CD14-positive monocyte (primary cell): ENCODE results near the gene LRCH1. TPM values are rescaled to one million over a fixed set of nuclear protein-coding genes. Genes with fewer than 3 reads are reported as not detected.

Experiments
- DNase-seq, 3 donors: peaks; one replicate each; pipeline ENCODE4 v3.0.0-alpha.2; 2011 to 2022
- H2AFZ ChIP-seq: 2 replicates; pipeline ENCODE4 v1.6.0; 2012; ENCODE audit warnings: mild to moderate bottlenecking, low read depth, low read length, inconsistent platforms; ENCODE audit not compliant: insufficient read depth, poor library complexity, severe bottlenecking
- H3K27ac ChIP-seq, 2 donors: 1 replicate in 1 of 2; 2 replicates in 1 of 2; pipeline ENCODE4 v1.5.1; 2012 to 2013; ENCODE audit warnings: low read length in 2 of 2, control low read depth in 1 of 2, inconsistent platforms in 1 of 2, low read depth in 1 of 2, mild to moderate bottlenecking in 1 of 2
- H3K27me3 ChIP-seq, 2 donors: one replicate each; pipeline versions ENCODE4 v1.6.0 to v1.6.1; 2011 to 2013; ENCODE audit warnings: low read length in 2 of 2; ENCODE audit not compliant: control insufficient read depth in 2 of 2, insufficient read depth in 2 of 2
- H3K36me3 ChIP-seq, 2 donors: replicated peaks in 1 of 2; 1 replicate in 1 of 2; 2 replicates in 1 of 2; pipeline versions ENCODE4 v1.5.1 to v1.6.1; 2012 to 2013; ENCODE audit warnings: low read length in 2 of 2, control low read depth in 1 of 2, inconsistent platforms in 1 of 2, mild to moderate bottlenecking in 1 of 2; ENCODE audit not compliant: insufficient read depth in 2 of 2, control insufficient read depth in 1 of 2
- H3K4me1 ChIP-seq, 2 donors: 1 replicate in 1 of 2; 2 replicates in 1 of 2; pipeline versions ENCODE4 v1.5.1 to v1.6.1; 2012 to 2013; ENCODE audit warnings: low read length in 2 of 2, control low read depth in 1 of 2, inconsistent platforms in 1 of 2, mild to moderate bottlenecking in 1 of 2, moderate library complexity in 1 of 2; ENCODE audit not compliant: insufficient read depth in 2 of 2, control insufficient read depth in 1 of 2
- H3K4me2 ChIP-seq: replicated peaks from 2 replicates; pipeline ENCODE3; 2012; ENCODE audit warnings: low read length, moderate library complexity, mild to moderate bottlenecking; ENCODE audit not compliant: poor library complexity, severe bottlenecking; ENCODE audit errors: extremely low read depth
- H3K4me3 ChIP-seq, 3 experiments: fragments of 200-600 bp in 1 of 3; sonication (generic) in 1 of 3; replicated peaks in 1 of 3; 1 replicate in 2 of 3; 2 replicates in 1 of 3; pipeline ENCODE4 v1.5.1; 2011 to 2013; ENCODE audit warnings: low read length in 3 of 3, mild to moderate bottlenecking in 3 of 3, control low read depth in 2 of 3, low read depth in 2 of 3, inconsistent platforms in 1 of 3, moderate library complexity in 1 of 3
- H3K79me2 ChIP-seq: 2 replicates; pipeline ENCODE4 v1.6.0; 2012; ENCODE audit warnings: mild to moderate bottlenecking, control low read depth, inconsistent platforms, low read length, moderate library complexity; ENCODE audit not compliant: insufficient read depth
- H3K9ac ChIP-seq: 2 replicates; pipeline ENCODE4 v1.6.0; 2017; ENCODE audit warnings: low read length, mild to moderate bottlenecking; ENCODE audit not compliant: insufficient read depth, poor library complexity, severe bottlenecking
- H3K9me3 ChIP-seq, 2 donors: replicated peaks in 1 of 2; 1 replicate in 1 of 2; 2 replicates in 1 of 2; pipeline versions ENCODE4 v1.5.1 to v1.6.1; 2012 to 2013; ENCODE audit warnings: low read length in 2 of 2, control low read depth in 1 of 2; ENCODE audit not compliant: control insufficient read depth in 1 of 2, insufficient read depth in 1 of 2
- H4K20me1 ChIP-seq: 2 replicates; pipeline ENCODE4 v1.6.0; 2012; ENCODE audit warnings: mild to moderate bottlenecking, low read length, control low read depth, moderate library complexity; ENCODE audit not compliant: insufficient read depth
- H3K27ac Mint-ChIP-seq, 7 donors: one replicate each; pipeline ENCODE4 v1.8.0; 2020; ENCODE audit warnings: mild to moderate bottlenecking in 7 of 7, mixed read lengths in 7 of 7, moderate library complexity in 6 of 7, inconsistent platforms in 2 of 7
- H3K27me3 Mint-ChIP-seq, 3 donors: one replicate each; pipeline ENCODE4 v1.8.0; 2021 to 2022; ENCODE audit warnings: low read depth in 3 of 3, mild to moderate bottlenecking in 3 of 3, mixed read lengths in 3 of 3, moderate library complexity in 3 of 3, inconsistent platforms in 1 of 3
- H3K36me3 Mint-ChIP-seq, 2 donors: one replicate each; pipeline ENCODE4 v1.8.0; 2020; ENCODE audit warnings: mixed read lengths in 2 of 2, inconsistent platforms in 1 of 2, mild to moderate bottlenecking in 1 of 2
- H3K4me1 Mint-ChIP-seq: one replicate; pipeline ENCODE4 v1.8.0; 2020; ENCODE audit warnings: mild to moderate bottlenecking, mixed read lengths
- H3K4me3 Mint-ChIP-seq, 2 donors: one replicate each; pipeline ENCODE4 v1.8.0; 2020; ENCODE audit warnings: mild to moderate bottlenecking in 2 of 2, mixed read lengths in 2 of 2, moderate library complexity in 1 of 2
- H3K9me3 Mint-ChIP-seq, 7 donors: one replicate each; pipeline ENCODE4 v1.8.0; 2020 to 2022; ENCODE audit warnings: mixed read lengths in 7 of 7, mild to moderate bottlenecking in 6 of 7, moderate library complexity in 6 of 7, inconsistent platforms in 2 of 7
- CTCF ChIP-seq: fragments of 200-600 bp; IDR thresholded peaks from one replicate; pipeline ENCODE4 v1.8.0; 2022; ENCODE audit warnings: antibody characterized with exemption, mild to moderate bottlenecking
- whole genome bisulfite sequencing: methylation state at CpG from one replicate; pipeline ENCODE4 v1.1.5; 2013; ENCODE audit warnings: missing lambda C conversion rate; ENCODE audit not compliant: insufficient coverage; 5-methylcytosine and 5-hydroxymethylcytosine counted together
- intact Hi-C, 2 donors: fragments of 100-400 bp; cut with micrococcal nuclease; formaldehyde crosslinking; loops; one replicate each; pipeline versions ENCODE4 v1.15.0 to v1.15.1; 2023
- polyA plus RNA-seq, 3 donors: library from polyadenylated mRNA; depleted of rRNA in 1 of 3; unstranded in 2 of 3; stranded (reverse) in 1 of 3; fragments of 300-500 nt in 2 of 3; fragments of >200 nt in 1 of 3; fragmentation: Illumina TruSeq in 2 of 3; gene quantifications; 1 replicate in 2 of 3; 2 replicates in 1 of 3; pipeline ENCODE4 v1.2.3, GENCODE V29; 2012 to 2021

Gene LRCH1
- polyA plus RNA-seq, 3 donors: 0.88 to 7.1 (median 2.1) TPM

GRCh38 chr13:46720189-46720588 lies 167.2 kb downstream of the LRCH1 start:
- no peak overlapping the region for H3K4me3 Mint-ChIP-seq
- no peak overlapping the region for H3K27ac ChIP-seq
- no peak overlapping the region for H3K4me3 ChIP-seq
- peaks cover 43 to 52% of the 10 kb centered on the region in 2 donors for H3K36me3 Mint-ChIP-seq
- H3K36me3 ChIP-seq: peaks cover 15 to 47% of the 10 kb centered on the region in 2 donors
- no peak overlapping the region for H3K27ac Mint-ChIP-seq
- H2AFZ ChIP-seq: no peak overlapping the region
- H3K27me3 ChIP-seq: no peaks in the 10 kb centered on the region
- H3K27me3 Mint-ChIP-seq: peaks cover 0 to 2% (median 0%) of the 10 kb centered on the region in 3 donors
- WGBS: 96% methylated on average over 6 of the region's 8 CpGs
- no peak for TF ChIP-seq CTCF
- H3K4me1 Mint-ChIP-seq: peaks cover 10% of the 10 kb centered on the region
- no peak for DNase-seq
- H3K4me1 ChIP-seq: peaks cover 0 to 4% of the 10 kb centered on the region in 2 donors
- no peak overlapping the region for H3K4me2 ChIP-seq
- no peaks in the 10 kb centered on the region for H4K20me1 ChIP-seq
- no peak overlapping the region for H3K9ac ChIP-seq
- intact Hi-C loops: loop anchor here (5.0 to 10.0 kb wide), 3 partner anchors 168 to 228 kb away; partner anchors contain the start of gene LRCH1 (in 2 of the 2)
- H3K9me3 ChIP-seq: no peaks in the 10 kb centered on the region
- no peaks in the 10 kb centered on the region for H3K79me2 ChIP-seq
- H3K9me3 Mint-ChIP-seq: peaks cover 0 to 3% (median 0%) of the 10 kb centered on the region in 7 donors

- DNase-seq: peak in 2 of 3 donors; percentile 26 to 28
- Histone ChIP-seq H3K9me3 (no peaks in the 10 kb centered on the region), H3K4me2 (no peak overlapping the region), H3K36me3 (peaks cover 14 to 43% of the 10 kb centered on the region in 2 donors), H3K79me2 (no peaks in the 10 kb centered on the region), H2AFZ (no peak overlapping the region), H3K9ac (no peak overlapping the region), H3K27ac (no peak overlapping the region), H4K20me1 (no peaks in the 10 kb centered on the region), H3K27me3 (no peaks in the 10 kb centered on the region), H3K4me1 (peaks cover 0 to 4% of the 10 kb centered on the region in 2 donors), H3K4me3 (no peak overlapping the region)
- intact Hi-C loops: loop anchor here (5.0 to 10.0 kb wide), 3 partner anchors 169 to 229 kb away; partner anchors contain the start of gene LRCH1 (in 2 of the 2)
- Mint-ChIP-seq H3K4me3 (no peak overlapping the region), H3K4me1 (peaks cover 14% of the 10 kb centered on the region), H3K9me3 (peaks cover 0 to 3% (median 0%) of the 10 kb centered on the region in 7 donors), H3K27me3 (peaks cover 0 to 2% (median 0%) of the 10 kb centered on the region in 3 donors), H3K36me3 (peaks cover 35 to 48% of the 10 kb centered on the region in 2 donors), H3K27ac (no peak overlapping the region)
- peak; percentile 76 for TF ChIP-seq CTCF
- WGBS: no CpG with 5 or more reads among the region's 4 CpGs
Observed at GRCh38 chr13:46721054-46721453, 168.1 kb downstream of the LRCH1 start.
